ENCODE results near the gene CXCR2. TPM values are rescaled to one million over a fixed set of nuclear protein-coding genes. Genes with fewer than 3 reads are reported as not detected.

The CXCR2 gene
- polyA plus RNA-seq, 1 of the 3 experiments (the other 2 are of a cell fraction) = not detected

DNA sequence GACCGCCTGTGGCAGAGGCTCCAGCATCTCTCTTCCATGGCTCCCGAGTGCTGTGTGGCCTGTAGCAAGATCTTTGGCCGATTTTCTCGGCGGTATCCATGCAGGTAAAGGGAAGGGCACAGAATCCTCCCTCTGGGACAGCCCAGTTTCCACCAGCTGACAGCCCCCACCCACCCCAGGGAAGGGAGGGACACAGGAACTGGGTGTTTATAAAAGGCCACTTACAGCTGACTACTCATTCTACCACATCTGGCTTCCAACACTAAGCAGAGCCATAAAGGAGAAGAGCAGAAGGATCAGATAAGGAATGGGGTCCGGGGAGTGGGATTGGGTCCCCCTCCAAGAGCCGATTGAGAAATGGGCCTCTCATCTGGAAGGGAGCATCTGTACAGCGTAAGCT, 36.6 kb upstream of the CXCR2 start (continued):
- TF ChIP-seq MXI1 (IDR thresholded peaks at IDR 0.05; ENCODE audit: low read depth, low read length) = no peak
- TF ChIP-seq, protein P1, sequence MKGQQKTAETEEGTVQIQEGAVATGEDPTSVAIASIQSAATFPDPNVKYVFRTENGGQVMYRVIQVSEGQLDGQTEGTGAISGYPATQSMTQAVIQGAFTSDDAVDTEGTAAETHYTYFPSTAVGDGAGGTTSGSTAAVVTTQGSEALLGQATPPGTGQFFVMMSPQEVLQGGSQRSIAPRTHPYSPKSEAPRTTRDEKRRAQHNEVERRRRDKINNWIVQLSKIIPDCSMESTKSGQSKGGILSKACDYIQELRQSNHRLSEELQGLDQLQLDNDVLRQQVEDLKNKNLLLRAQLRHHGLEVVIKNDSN (IDR thresholded peaks at IDR 0.05; ENCODE audit: borderline replicate concordance, low read depth) = no peak
- TF ChIP-seq, protein P2, sequence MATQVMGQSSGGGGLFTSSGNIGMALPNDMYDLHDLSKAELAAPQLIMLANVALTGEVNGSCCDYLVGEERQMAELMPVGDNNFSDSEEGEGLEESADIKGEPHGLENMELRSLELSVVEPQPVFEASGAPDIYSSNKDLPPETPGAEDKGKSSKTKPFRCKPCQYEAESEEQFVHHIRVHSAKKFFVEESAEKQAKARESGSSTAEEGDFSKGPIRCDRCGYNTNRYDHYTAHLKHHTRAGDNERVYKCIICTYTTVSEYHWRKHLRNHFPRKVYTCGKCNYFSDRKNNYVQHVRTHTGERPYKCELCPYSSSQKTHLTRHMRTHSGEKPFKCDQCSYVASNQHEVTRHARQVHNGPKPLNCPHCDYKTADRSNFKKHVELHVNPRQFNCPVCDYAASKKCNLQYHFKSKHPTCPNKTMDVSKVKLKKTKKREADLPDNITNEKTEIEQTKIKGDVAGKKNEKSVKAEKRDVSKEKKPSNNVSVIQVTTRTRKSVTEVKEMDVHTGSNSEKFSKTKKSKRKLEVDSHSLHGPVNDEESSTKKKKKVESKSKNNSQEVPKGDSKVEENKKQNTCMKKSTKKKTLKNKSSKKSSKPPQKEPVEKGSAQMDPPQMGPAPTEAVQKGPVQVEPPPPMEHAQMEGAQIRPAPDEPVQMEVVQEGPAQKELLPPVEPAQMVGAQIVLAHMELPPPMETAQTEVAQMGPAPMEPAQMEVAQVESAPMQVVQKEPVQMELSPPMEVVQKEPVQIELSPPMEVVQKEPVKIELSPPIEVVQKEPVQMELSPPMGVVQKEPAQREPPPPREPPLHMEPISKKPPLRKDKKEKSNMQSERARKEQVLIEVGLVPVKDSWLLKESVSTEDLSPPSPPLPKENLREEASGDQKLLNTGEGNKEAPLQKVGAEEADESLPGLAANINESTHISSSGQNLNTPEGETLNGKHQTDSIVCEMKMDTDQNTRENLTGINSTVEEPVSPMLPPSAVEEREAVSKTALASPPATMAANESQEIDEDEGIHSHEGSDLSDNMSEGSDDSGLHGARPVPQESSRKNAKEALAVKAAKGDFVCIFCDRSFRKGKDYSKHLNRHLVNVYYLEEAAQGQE (IDR thresholded peaks at IDR 0.05; ENCODE audit: low read depth, low read length) = no peak

DNA sequence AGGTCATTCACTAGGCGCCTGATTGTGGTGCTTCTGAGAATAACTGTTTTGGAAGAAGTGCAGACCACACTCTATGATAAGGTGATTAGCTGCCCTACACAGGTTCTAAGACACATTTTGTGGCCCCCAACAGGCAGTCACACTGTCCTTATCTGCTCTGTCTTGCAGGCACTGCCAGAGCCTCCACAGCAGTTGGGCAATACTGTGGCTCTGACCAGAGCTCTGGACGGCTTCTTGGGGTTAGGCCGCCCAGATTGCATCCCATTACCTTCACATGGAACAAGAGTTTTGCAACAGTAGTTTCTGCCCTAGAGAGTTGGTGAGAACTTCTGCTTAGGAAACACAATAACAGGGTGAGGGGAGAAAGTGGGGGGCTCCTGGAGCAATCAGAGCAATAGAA, 34.1 kb upstream of the CXCR2 start:
- H3K27me3 ChIP-seq (ENCODE audit: insufficient read depth) = no peaks in the 10 kb centered on the region; the same call in 1 of the 2 replicates
- CTCF ChIA-PET = no interaction called here
- no peaks in the 10 kb centered on the region for H3K9me2 ChIP-seq
- H4K20me1 ChIP-seq (ENCODE audit: insufficient read depth) = no peaks in the 10 kb centered on the region
- H2AFZ ChIP-seq (ENCODE audit: low read depth) = no peak overlapping the region
- H3K4me3 ChIP-seq (ENCODE audit: low read depth in 2 of 2, low read length in 1 of 2) = no peak overlapping the region
- DNase-seq = no peak
- H3K9ac ChIP-seq = no peak overlapping the region
- H3K27ac ChIP-seq (ENCODE audit: low read depth in 2 of 2, low read length in 1 of 2) = no peak overlapping the region
- H3K79me2 ChIP-seq (ENCODE audit: insufficient read depth) = no peaks in the 10 kb centered on the region
- POLR2A ChIA-PET = no interaction called here
- H3K36me3 ChIP-seq (replicated peaks in 1 of 2; ENCODE audit: control insufficient read depth in 1 of 2, insufficient read depth in 2 of 2, low read length in 1 of 2) = no peaks in the 10 kb centered on the region
- H3K4me2 ChIP-seq = no peak overlapping the region
- peaks cover 3% of the 10 kb centered on the region; the same call in 1 of the 2 replicates for H3K9me3 ChIP-seq
- H3F3A ChIP-seq (replicated peaks; ENCODE audit: insufficient read depth) = no peaks in the 10 kb centered on the region
- no peak for TF ChIP-seq TEAD4 (IDR thresholded peaks at IDR 0.05; ENCODE audit: borderline replicate concordance, insufficient read depth)
- no peak for TF ChIP-seq NRF1 (IDR thresholded peaks at IDR 0.05; ENCODE audit: low read depth, low read length)
- no peak for TF ChIP-seq TAF1 (IDR thresholded peaks at IDR 0.05; ENCODE audit: borderline replicate concordance, low read depth, low read length)
- no peak for TF ChIP-seq GATA2 (CRISPR knock-in tag; IDR thresholded peaks at IDR 0.05)
- no peak for TF ChIP-seq CHD2 (IDR thresholded peaks at IDR 0.05; ENCODE audit: low read length, partially characterized antibody)
- TF ChIP-seq, protein P3, sequence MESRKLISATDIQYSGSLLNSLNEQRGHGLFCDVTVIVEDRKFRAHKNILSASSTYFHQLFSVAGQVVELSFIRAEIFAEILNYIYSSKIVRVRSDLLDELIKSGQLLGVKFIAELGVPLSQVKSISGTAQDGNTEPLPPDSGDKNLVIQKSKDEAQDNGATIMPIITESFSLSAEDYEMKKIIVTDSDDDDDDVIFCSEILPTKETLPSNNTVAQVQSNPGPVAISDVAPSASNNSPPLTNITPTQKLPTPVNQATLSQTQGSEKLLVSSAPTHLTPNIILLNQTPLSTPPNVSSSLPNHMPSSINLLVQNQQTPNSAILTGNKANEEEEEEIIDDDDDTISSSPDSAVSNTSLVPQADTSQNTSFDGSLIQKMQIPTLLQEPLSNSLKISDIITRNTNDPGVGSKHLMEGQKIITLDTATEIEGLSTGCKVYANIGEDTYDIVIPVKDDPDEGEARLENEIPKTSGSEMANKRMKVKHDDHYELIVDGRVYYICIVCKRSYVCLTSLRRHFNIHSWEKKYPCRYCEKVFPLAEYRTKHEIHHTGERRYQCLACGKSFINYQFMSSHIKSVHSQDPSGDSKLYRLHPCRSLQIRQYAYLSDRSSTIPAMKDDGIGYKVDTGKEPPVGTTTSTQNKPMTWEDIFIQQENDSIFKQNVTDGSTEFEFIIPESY (IDR thresholded peaks at IDR 0.05; ENCODE audit: borderline replicate concordance, low read depth) = no peak
- TF ChIP-seq FOXM1 (IDR thresholded peaks at IDR 0.05; ENCODE audit: low read depth) = no peak
- H3K4me1 ChIP-seq (ENCODE audit: control insufficient read depth in 1 of 2, insufficient read depth in 2 of 2, low read depth in 1 of 2, low read length in 1 of 2) = no peaks in the 10 kb centered on the region
- 83% methylated on average over 1 of the region's 3 CpGs for WGBS (ENCODE audit: low lambda C conversion rate)

All from SK-N-SH (cell line).